CD14-positive monocyte (primary cell): ENCODE data around the gene WNT7A. TPM values are rescaled to one million over a fixed set of nuclear protein-coding genes. Genes with fewer than 3 reads are reported as not detected.

ENCODE experiments used
- DNase-seq, 3 donors: peaks; one replicate each; pipeline ENCODE4 v3.0.0-alpha.2; 2011 to 2022
- H2AFZ ChIP-seq: 2 replicates; pipeline ENCODE4 v1.6.0; 2012; ENCODE audit warnings: mild to moderate bottlenecking, low read depth, low read length, inconsistent platforms; ENCODE audit not compliant: insufficient read depth, poor library complexity, severe bottlenecking
- H3K27ac ChIP-seq, 2 donors: 1 replicate in 1 of 2; 2 replicates in 1 of 2; pipeline ENCODE4 v1.5.1; 2012 to 2013; ENCODE audit warnings: low read length in 2 of 2, control low read depth in 1 of 2, inconsistent platforms in 1 of 2, low read depth in 1 of 2, mild to moderate bottlenecking in 1 of 2
- H3K27me3 ChIP-seq, 2 donors: one replicate each; pipeline versions ENCODE4 v1.6.0 to v1.6.1; 2011 to 2013; ENCODE audit warnings: low read length in 2 of 2; ENCODE audit not compliant: control insufficient read depth in 2 of 2, insufficient read depth in 2 of 2
- H3K36me3 ChIP-seq, 2 donors: replicated peaks in 1 of 2; 1 replicate in 1 of 2; 2 replicates in 1 of 2; pipeline versions ENCODE4 v1.5.1 to v1.6.1; 2012 to 2013; ENCODE audit warnings: low read length in 2 of 2, control low read depth in 1 of 2, inconsistent platforms in 1 of 2, mild to moderate bottlenecking in 1 of 2; ENCODE audit not compliant: insufficient read depth in 2 of 2, control insufficient read depth in 1 of 2
- H3K4me1 ChIP-seq, 2 donors: 1 replicate in 1 of 2; 2 replicates in 1 of 2; pipeline versions ENCODE4 v1.5.1 to v1.6.1; 2012 to 2013; ENCODE audit warnings: low read length in 2 of 2, control low read depth in 1 of 2, inconsistent platforms in 1 of 2, mild to moderate bottlenecking in 1 of 2, moderate library complexity in 1 of 2; ENCODE audit not compliant: insufficient read depth in 2 of 2, control insufficient read depth in 1 of 2
- H3K4me2 ChIP-seq: replicated peaks from 2 replicates; pipeline ENCODE3; 2012; ENCODE audit warnings: low read length, moderate library complexity, mild to moderate bottlenecking; ENCODE audit not compliant: poor library complexity, severe bottlenecking; ENCODE audit errors: extremely low read depth
- H3K4me3 ChIP-seq, 3 experiments: fragments of 200-600 bp in 1 of 3; sonication (generic) in 1 of 3; replicated peaks in 1 of 3; 1 replicate in 2 of 3; 2 replicates in 1 of 3; pipeline ENCODE4 v1.5.1; 2011 to 2013; ENCODE audit warnings: low read length in 3 of 3, mild to moderate bottlenecking in 3 of 3, control low read depth in 2 of 3, low read depth in 2 of 3, inconsistent platforms in 1 of 3, moderate library complexity in 1 of 3
- H3K79me2 ChIP-seq: 2 replicates; pipeline ENCODE4 v1.6.0; 2012; ENCODE audit warnings: mild to moderate bottlenecking, control low read depth, inconsistent platforms, low read length, moderate library complexity; ENCODE audit not compliant: insufficient read depth
- H3K9ac ChIP-seq: 2 replicates; pipeline ENCODE4 v1.6.0; 2017; ENCODE audit warnings: low read length, mild to moderate bottlenecking; ENCODE audit not compliant: insufficient read depth, poor library complexity, severe bottlenecking
- H3K9me3 ChIP-seq, 2 donors: replicated peaks in 1 of 2; 1 replicate in 1 of 2; 2 replicates in 1 of 2; pipeline versions ENCODE4 v1.5.1 to v1.6.1; 2012 to 2013; ENCODE audit warnings: low read length in 2 of 2, control low read depth in 1 of 2; ENCODE audit not compliant: control insufficient read depth in 1 of 2, insufficient read depth in 1 of 2
- H4K20me1 ChIP-seq: 2 replicates; pipeline ENCODE4 v1.6.0; 2012; ENCODE audit warnings: mild to moderate bottlenecking, low read length, control low read depth, moderate library complexity; ENCODE audit not compliant: insufficient read depth
- H3K27ac Mint-ChIP-seq, 7 donors: one replicate each; pipeline ENCODE4 v1.8.0; 2020; ENCODE audit warnings: mild to moderate bottlenecking in 7 of 7, mixed read lengths in 7 of 7, moderate library complexity in 6 of 7, inconsistent platforms in 2 of 7
- H3K27me3 Mint-ChIP-seq, 3 donors: one replicate each; pipeline ENCODE4 v1.8.0; 2021 to 2022; ENCODE audit warnings: low read depth in 3 of 3, mild to moderate bottlenecking in 3 of 3, mixed read lengths in 3 of 3, moderate library complexity in 3 of 3, inconsistent platforms in 1 of 3
- H3K36me3 Mint-ChIP-seq, 2 donors: one replicate each; pipeline ENCODE4 v1.8.0; 2020; ENCODE audit warnings: mixed read lengths in 2 of 2, inconsistent platforms in 1 of 2, mild to moderate bottlenecking in 1 of 2
- H3K4me1 Mint-ChIP-seq: one replicate; pipeline ENCODE4 v1.8.0; 2020; ENCODE audit warnings: mild to moderate bottlenecking, mixed read lengths
- H3K4me3 Mint-ChIP-seq, 2 donors: one replicate each; pipeline ENCODE4 v1.8.0; 2020; ENCODE audit warnings: mild to moderate bottlenecking in 2 of 2, mixed read lengths in 2 of 2, moderate library complexity in 1 of 2
- H3K9me3 Mint-ChIP-seq, 7 donors: one replicate each; pipeline ENCODE4 v1.8.0; 2020 to 2022; ENCODE audit warnings: mixed read lengths in 7 of 7, mild to moderate bottlenecking in 6 of 7, moderate library complexity in 6 of 7, inconsistent platforms in 2 of 7
- WGBS: methylation state at CpG from one replicate; pipeline ENCODE4 v1.1.5; 2013; ENCODE audit warnings: missing lambda C conversion rate; ENCODE audit not compliant: insufficient coverage; 5-methylcytosine and 5-hydroxymethylcytosine counted together
- intact Hi-C, 2 donors: fragments of 100-400 bp; cut with micrococcal nuclease; formaldehyde crosslinking; loops; one replicate each; pipeline versions ENCODE4 v1.15.0 to v1.15.1; 2023
- polyA plus RNA-seq, 3 donors: library from polyadenylated mRNA; depleted of rRNA in 1 of 3; unstranded in 2 of 3; stranded (reverse) in 1 of 3; fragments of 300-500 nt in 2 of 3; fragments of >200 nt in 1 of 3; fragmentation: Illumina TruSeq in 2 of 3; gene quantifications; 1 replicate in 2 of 3; 2 replicates in 1 of 3; pipeline ENCODE4 v1.2.3, GENCODE V29; 2012 to 2021
- TF ChIP-seq, protein P1 (sequence below): fragments of 200-600 bp; IDR thresholded peaks from one replicate; pipeline ENCODE4 v1.8.0; 2022; ENCODE audit warnings: antibody characterized with exemption, mild to moderate bottlenecking

Gene WNT7A
- polyA plus RNA-seq, 3 donors = not detected

DNA sequence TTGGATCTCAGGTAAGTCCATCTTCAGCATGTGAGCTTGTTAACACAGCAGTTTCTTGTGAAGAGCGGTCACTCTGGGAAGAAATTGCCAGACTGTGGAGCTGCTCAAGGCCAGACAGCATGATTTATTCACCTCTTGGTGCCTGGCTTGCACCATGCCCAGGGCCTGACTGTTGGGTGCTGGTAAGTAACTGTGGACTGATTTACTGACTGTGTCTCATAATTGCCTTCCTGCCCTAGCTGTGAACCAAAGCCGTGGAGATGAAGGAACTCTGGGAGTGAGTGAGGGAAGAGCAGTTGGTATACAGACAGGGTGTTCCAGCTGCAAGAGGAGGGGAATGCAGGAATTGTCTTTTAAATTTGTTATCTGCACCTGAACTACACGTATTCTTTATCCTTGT, 18.5 kb upstream of the WNT7A start:
- Mint-ChIP-seq H3K4me3 (no peak overlapping the region), H3K4me1 (peaks cover 23% of the 10 kb centered on the region), H3K27me3 (peaks cover 21 to 30% (median 22%) of the 10 kb centered on the region in 3 donors), H3K27ac (no peak overlapping the region), H3K9me3 (peaks cover 15 to 44% (median 35%) of the 10 kb centered on the region in 7 donors), H3K36me3 (no peaks in the 10 kb centered on the region)
- no peak for DNase-seq
- peaks cover 0 to 17% of the 10 kb centered on the region in 2 donors for H3K27me3 ChIP-seq
- no peaks in the 10 kb centered on the region for H3K79me2 ChIP-seq
- H3K4me2 ChIP-seq = no peak overlapping the region
- peaks cover 15 to 23% of the 10 kb centered on the region in 2 donors for H3K4me1 ChIP-seq
- no peaks in the 10 kb centered on the region for H3K36me3 ChIP-seq
- H3K9me3 ChIP-seq = peaks cover 5 to 40% of the 10 kb centered on the region in 2 donors
- TF ChIP-seq, protein P1, sequence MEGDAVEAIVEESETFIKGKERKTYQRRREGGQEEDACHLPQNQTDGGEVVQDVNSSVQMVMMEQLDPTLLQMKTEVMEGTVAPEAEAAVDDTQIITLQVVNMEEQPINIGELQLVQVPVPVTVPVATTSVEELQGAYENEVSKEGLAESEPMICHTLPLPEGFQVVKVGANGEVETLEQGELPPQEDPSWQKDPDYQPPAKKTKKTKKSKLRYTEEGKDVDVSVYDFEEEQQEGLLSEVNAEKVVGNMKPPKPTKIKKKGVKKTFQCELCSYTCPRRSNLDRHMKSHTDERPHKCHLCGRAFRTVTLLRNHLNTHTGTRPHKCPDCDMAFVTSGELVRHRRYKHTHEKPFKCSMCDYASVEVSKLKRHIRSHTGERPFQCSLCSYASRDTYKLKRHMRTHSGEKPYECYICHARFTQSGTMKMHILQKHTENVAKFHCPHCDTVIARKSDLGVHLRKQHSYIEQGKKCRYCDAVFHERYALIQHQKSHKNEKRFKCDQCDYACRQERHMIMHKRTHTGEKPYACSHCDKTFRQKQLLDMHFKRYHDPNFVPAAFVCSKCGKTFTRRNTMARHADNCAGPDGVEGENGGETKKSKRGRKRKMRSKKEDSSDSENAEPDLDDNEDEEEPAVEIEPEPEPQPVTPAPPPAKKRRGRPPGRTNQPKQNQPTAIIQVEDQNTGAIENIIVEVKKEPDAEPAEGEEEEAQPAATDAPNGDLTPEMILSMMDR = no peak
- intact Hi-C loops = loop anchor here (5.0 to 10.0 kb wide), 3 partner anchors 224 to 576 kb away; partner anchors contain the start of genes CHCHD4 (in 2 of the 2) and TMEM43 (in 1 of the 2)
- 100% methylated on average over 1 of the region's 3 CpGs for WGBS
- no peak overlapping the region for H3K27ac ChIP-seq
- H3K4me3 ChIP-seq = no peak overlapping the region
- no peak overlapping the region for H2AFZ ChIP-seq
- H3K9ac ChIP-seq = no peak overlapping the region
- no peaks in the 10 kb centered on the region for H4K20me1 ChIP-seq

DNA sequence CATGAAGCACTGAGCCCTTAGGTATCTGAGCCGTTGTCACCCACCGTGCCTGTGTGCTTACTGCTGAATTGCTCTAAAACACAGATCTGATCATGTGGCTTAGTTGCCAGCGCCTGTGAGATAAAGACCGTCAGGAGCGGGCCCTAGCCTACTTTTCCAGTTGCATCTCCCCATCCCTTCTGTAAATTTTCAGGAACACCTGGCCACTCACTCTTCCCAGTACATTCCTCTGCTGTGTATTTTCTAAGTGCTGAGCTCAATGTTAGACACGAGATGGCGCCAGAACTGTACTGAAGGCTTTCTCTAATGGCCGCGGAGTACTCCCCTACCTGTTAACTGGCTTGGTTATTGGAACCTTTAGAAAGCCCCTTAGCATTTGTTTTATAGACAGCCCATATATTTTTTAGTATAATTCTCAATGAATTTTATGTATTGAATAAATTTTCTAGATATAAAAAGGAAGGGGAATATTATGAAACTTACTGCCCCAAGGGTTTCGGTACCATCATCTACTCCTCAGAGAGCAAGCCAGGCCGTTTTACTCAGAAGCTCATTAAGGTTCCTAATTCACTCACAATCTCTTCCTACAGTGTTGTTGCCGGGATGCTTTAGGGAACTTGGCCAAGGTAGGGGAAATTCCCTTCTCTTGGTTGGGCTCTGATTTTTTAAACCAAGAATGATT, 16.7 kb upstream of the WNT7A start:
- Histone ChIP-seq H4K20me1 (no peaks in the 10 kb centered on the region), H3K4me2 (peak overlapping the region; percentile 83), H2AFZ (peak overlapping the region; percentile 87), H3K27ac (no peak overlapping the region), H3K4me3 (peak overlapping the region in 1 of 3 experiments; percentile 77), H3K79me2 (no peaks in the 10 kb centered on the region), H3K9ac (peak overlapping the region; percentile 73), H3K27me3 (peaks cover 0 to 17% of the 10 kb centered on the region in 2 donors), H3K36me3 (no peaks in the 10 kb centered on the region), H3K9me3 (peaks cover 5 to 23% of the 10 kb centered on the region in 2 donors), H3K4me1 (peaks cover 15 to 23% of the 10 kb centered on the region in 2 donors)
- Mint-ChIP-seq H3K27me3 (peaks cover 21 to 30% (median 26%) of the 10 kb centered on the region in 3 donors), H3K4me3 (peak overlapping the region; percentile 17 to 95), H3K9me3 (peaks cover 17 to 42% (median 34%) of the 10 kb centered on the region in 7 donors), H3K36me3 (no peaks in the 10 kb centered on the region), H3K27ac (no peak overlapping the region), H3K4me1 (peaks cover 23% of the 10 kb centered on the region)
- TF ChIP-seq, protein P1 = peak; percentile 63
- DNase-seq = peak; percentile 19 to 45 (median 36)
- intact Hi-C loops = loop anchor here (5.0 to 10.0 kb wide), 3 partner anchors 226 to 578 kb away; partner anchors contain the start of genes CHCHD4 (in 2 of the 2) and TMEM43 (in 1 of the 2)
- WGBS = 28% methylated on average over 6 of the region's 12 CpGs
